Hepatocyte (in vitro differentiated cells): Measurements from ENCODE around the gene SKAP2.

Source experiments
- CTCF ChIP-seq: fragments of 200-600 bp; sonication (generic); IDR thresholded peaks from 2 replicates; pipeline ENCODE4 v1.5.1; 2016; ENCODE audit warnings: antibody characterized with exemption, mild to moderate bottlenecking; ENCODE audit not compliant: poor library complexity
- EZH2phosphoT487 ChIP-seq: fragments of 200-600 bp; sonication (generic); IDR thresholded peaks from one replicate; pipeline ENCODE4 v1.6.1; 2018; ENCODE audit warnings: antibody characterized with exemption, mild to moderate bottlenecking, low read depth, moderate library complexity; ENCODE audit not compliant: unreplicated experiment, severe bottlenecking

DNA sequence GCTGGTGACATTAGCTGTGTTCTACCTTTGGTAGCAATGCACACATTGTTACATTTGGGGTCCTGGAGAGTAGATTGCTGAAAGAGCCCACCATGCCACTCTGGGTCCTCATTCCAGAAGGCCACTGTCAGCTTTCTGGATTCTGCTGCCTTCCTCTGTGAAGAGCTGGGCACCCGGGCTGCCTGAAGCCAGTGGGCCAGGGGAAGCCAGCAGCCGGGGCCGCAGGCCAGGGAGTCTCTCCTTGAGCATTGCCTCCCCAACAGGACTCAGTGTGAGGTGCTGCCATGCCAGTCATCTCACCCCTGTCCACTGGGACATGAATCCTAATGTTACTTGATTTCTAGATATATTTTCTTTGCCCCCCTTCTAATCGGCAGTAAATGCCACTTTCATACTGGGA lies 234.0 kb downstream of the SKAP2 start:
- TF ChIP-seq EZH2phosphoT487: no peak
- no peak for TF ChIP-seq CTCF
